GM23248 (cell line): ENCODE measurements around the gene AK6.

ENCODE experiments used
- EZH2 ChIP-seq: fragments of 200-600 bp; sonication (generic); IDR thresholded peaks from 2 replicates; pipeline ENCODE4 v1.6.1; 2018; ENCODE audit warnings: antibody characterized with exemption, mild to moderate bottlenecking; ENCODE audit not compliant: insufficient read depth, poor library complexity, severe bottlenecking
- EZH2phosphoT487 ChIP-seq: fragments of 200-600 bp; sonication (generic); IDR thresholded peaks from 2 replicates; pipeline ENCODE4 v1.6.1; 2018; ENCODE audit warnings: antibody characterized with exemption, moderate library complexity, mild to moderate bottlenecking, low read depth; ENCODE audit not compliant: insufficient read depth

DNA sequence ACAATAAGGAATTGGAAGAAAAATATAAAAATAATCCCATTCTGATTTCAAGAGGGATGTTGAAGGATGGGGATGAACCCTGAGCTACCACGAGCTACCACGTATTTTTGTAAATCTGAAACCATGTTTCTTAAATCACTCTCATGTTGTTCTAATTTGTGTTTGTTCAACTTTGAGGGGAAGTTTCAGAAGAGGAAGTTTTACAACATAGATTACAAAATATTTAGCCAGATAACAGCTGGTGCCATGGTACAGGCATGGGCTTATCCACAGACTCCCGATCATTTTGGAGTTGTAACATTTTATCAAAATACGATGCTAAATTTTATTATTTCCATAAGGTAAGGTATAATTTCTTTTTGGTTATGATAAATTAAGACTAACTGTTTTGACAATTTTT is 51.9 kb downstream of the AK6 start:
- TF ChIP-seq EZH2 = no peak
- TF ChIP-seq EZH2phosphoT487 = no peak
